Hepatocyte (in vitro differentiated cells): Measurements from ENCODE around the gene NEDD4L.

ENCODE experiments used
- CTCF ChIP-seq: fragments of 200-600 bp; sonication (generic); IDR thresholded peaks from 2 replicates; pipeline ENCODE4 v1.5.1; 2016; ENCODE audit warnings: antibody characterized with exemption, mild to moderate bottlenecking; ENCODE audit not compliant: poor library complexity
- EZH2 ChIP-seq: fragments of 200-600 bp; sonication (generic); IDR thresholded peaks from 2 replicates; pipeline ENCODE4 v1.6.1; 2016; ENCODE audit warnings: antibody characterized with exemption, mild to moderate bottlenecking, borderline replicate concordance
- EZH2phosphoT487 ChIP-seq: fragments of 200-600 bp; sonication (generic); IDR thresholded peaks from one replicate; pipeline ENCODE4 v1.6.1; 2018; ENCODE audit warnings: antibody characterized with exemption, mild to moderate bottlenecking, low read depth, moderate library complexity; ENCODE audit not compliant: unreplicated experiment, severe bottlenecking

GRCh38 chr18:58196164-58196563 lies 152.1 kb downstream of the NEDD4L start:
- TF ChIP-seq CTCF (no peak), EZH2 (no peak), EZH2phosphoT487 (no peak)
